ENCODE data around the gene AASDH. TPM values are rescaled to one million over a fixed set of nuclear protein-coding genes. Genes with fewer than 3 reads are reported as not detected.

AASDH gene
- total RNA-seq, 2 donors from 2014 or later = 16.2 to 24.0 TPM

DNA sequence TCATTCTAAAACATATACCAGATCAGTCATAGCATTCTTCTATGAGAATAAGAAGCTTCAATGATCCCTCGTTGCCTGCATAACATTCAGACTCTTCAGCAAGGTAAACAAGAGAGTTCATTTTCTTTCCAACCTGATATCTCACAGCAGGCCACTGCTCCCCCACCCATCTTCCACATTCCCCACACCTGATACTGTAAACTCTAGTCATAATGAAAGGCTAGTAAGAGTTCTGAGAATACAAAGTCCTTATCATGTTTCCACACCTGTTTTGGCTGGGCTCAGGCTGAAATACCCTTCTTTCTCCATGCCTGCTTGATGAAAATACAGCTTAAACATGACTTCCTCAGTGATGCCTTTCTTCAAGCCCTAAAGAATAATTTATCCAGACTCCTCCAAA lies 2.3 kb upstream of the AASDH start:
- H3K27me3 Mint-ChIP-seq (ENCODE audit: insufficient read depth) = no peaks in the 10 kb centered on the region
- peak overlapping the region; percentile 52 for H3K27ac Mint-ChIP-seq
- Histone ChIP-seq H3K27me3 (ENCODE audit: control insufficient read depth, insufficient read depth, low read length, poor library complexity, severe bottlenecking) (no peaks in the 10 kb centered on the region), H3K36me3 (ENCODE audit: control insufficient read depth, insufficient read depth, low read length) (peaks cover 14% of the 10 kb centered on the region), H3K4me3 (ENCODE audit: low read length) (peak overlapping the region; percentile 88), H3K4me1 (ENCODE audit: control insufficient read depth, insufficient read depth, low read length) (peaks cover 4% of the 10 kb centered on the region), H3K9me3 (ENCODE audit: control insufficient read depth, low read length) (no peaks in the 10 kb centered on the region), H3K9ac (ENCODE audit: extremely low read depth, low read length, poor library complexity, severe bottlenecking) (peak overlapping the region; percentile 53), H3K27ac (ENCODE audit: low read depth, low read length) (no peak overlapping the region)
- peaks cover 12% of the 10 kb centered on the region for H3K36me3 Mint-ChIP-seq (ENCODE audit: low read depth)
- peaks cover 32% of the 10 kb centered on the region for H3K4me1 Mint-ChIP-seq
- H3K9me3 Mint-ChIP-seq = no peaks in the 10 kb centered on the region
- DNase-seq = peak; percentile 55
- TF ChIP-seq, protein P1, sequence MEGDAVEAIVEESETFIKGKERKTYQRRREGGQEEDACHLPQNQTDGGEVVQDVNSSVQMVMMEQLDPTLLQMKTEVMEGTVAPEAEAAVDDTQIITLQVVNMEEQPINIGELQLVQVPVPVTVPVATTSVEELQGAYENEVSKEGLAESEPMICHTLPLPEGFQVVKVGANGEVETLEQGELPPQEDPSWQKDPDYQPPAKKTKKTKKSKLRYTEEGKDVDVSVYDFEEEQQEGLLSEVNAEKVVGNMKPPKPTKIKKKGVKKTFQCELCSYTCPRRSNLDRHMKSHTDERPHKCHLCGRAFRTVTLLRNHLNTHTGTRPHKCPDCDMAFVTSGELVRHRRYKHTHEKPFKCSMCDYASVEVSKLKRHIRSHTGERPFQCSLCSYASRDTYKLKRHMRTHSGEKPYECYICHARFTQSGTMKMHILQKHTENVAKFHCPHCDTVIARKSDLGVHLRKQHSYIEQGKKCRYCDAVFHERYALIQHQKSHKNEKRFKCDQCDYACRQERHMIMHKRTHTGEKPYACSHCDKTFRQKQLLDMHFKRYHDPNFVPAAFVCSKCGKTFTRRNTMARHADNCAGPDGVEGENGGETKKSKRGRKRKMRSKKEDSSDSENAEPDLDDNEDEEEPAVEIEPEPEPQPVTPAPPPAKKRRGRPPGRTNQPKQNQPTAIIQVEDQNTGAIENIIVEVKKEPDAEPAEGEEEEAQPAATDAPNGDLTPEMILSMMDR (conservative IDR thresholded peaks at IDR 0.05) = no peak
- WGBS, 2 experiments (ENCODE audit: insufficient coverage in 1 of 2, insufficient read length in 1 of 2) = 23% methylated on average over 1 of the region's 1 CpG; no CpG with 5 or more reads in 1 of the 2 experiments
- peak overlapping the region; percentile 83 for H3K4me3 Mint-ChIP-seq

DNA sequence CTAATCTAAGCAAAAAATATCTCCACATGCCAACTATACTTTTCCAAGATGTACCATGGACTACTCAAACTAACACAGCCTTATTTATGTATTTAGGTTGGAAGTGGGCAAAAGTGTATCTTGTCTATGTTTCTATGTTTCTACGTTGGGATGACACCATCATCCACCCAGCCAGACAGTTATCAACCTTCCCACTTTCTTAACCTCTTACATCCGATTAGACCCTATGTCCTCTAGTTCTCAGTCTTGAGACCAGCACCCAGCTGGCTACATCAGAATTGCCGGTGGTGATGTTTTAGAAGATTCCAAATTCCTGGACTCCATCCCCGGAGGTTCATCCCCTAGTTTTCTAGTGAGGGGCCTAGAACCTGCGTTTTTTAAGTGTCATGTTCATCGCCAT lies 1.0 kb upstream of the AASDH start:
- no peaks in the 10 kb centered on the region for H3K9me3 Mint-ChIP-seq
- peaks cover 4% of the 10 kb centered on the region for H3K4me1 ChIP-seq (ENCODE audit: control insufficient read depth, insufficient read depth, low read length)
- peaks cover 9% of the 10 kb centered on the region for H3K36me3 ChIP-seq (ENCODE audit: control insufficient read depth, insufficient read depth, low read length)
- peak overlapping the region; percentile 83 for H3K4me3 Mint-ChIP-seq
- TF ChIP-seq, protein P1 (conservative IDR thresholded peaks at IDR 0.05) = no peak
- peaks cover 13% of the 10 kb centered on the region for H3K36me3 Mint-ChIP-seq (ENCODE audit: low read depth)
- H3K27ac ChIP-seq (ENCODE audit: low read depth, low read length) = no peak overlapping the region
- 49 to 51% methylated on average over 5 to 6 of the region's 6 CpGs for WGBS, 2 experiments (ENCODE audit: insufficient coverage in 1 of 2, insufficient read length in 1 of 2)
- peak overlapping the region; percentile 75 for H3K9ac ChIP-seq (ENCODE audit: extremely low read depth, low read length, poor library complexity, severe bottlenecking)
- H3K9me3 ChIP-seq (ENCODE audit: control insufficient read depth, low read length) = no peaks in the 10 kb centered on the region
- H3K4me1 Mint-ChIP-seq = peaks cover 32% of the 10 kb centered on the region
- H3K27me3 ChIP-seq (ENCODE audit: control insufficient read depth, insufficient read depth, low read length, poor library complexity, severe bottlenecking) = no peaks in the 10 kb centered on the region
- no peak for DNase-seq
- peak overlapping the region; percentile 98 for H3K27ac Mint-ChIP-seq
- H3K4me3 ChIP-seq (ENCODE audit: low read length) = peak overlapping the region; percentile 88
- H3K27me3 Mint-ChIP-seq (ENCODE audit: insufficient read depth) = no peaks in the 10 kb centered on the region

DNA sequence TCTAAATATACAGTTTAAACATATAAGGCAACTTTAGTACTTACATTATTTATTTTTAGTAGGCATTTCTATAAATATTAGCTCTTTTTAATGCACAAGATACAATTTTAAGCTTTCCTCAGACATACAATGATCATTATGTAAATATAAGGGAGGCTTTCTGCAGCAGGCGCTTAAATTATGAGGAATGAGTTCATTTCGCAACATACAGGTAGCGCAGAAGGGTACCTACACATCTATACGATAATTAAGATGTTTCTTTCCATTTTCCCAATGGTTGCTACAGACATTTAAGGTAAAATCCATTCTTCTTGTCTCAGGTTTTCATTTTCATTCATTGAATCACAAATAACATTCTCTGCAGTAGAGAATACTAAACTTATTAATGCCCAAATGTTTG lies 1.2 kb downstream of the AASDH start:
- Mint-ChIP-seq H3K4me1 (peaks cover 30% of the 10 kb centered on the region), H3K9me3 (no peaks in the 10 kb centered on the region), H3K27me3 (ENCODE audit: insufficient read depth) (no peaks in the 10 kb centered on the region), H3K4me3 (peak overlapping the region; percentile 83), H3K27ac (no peak overlapping the region), H3K36me3 (ENCODE audit: low read depth) (peaks cover 7% of the 10 kb centered on the region)
- Histone ChIP-seq H3K27me3 (ENCODE audit: control insufficient read depth, insufficient read depth, low read length, poor library complexity, severe bottlenecking) (no peaks in the 10 kb centered on the region), H3K36me3 (ENCODE audit: control insufficient read depth, insufficient read depth, low read length) (no peaks in the 10 kb centered on the region), H3K4me3 (ENCODE audit: low read length) (peak overlapping the region; percentile 88), H3K9ac (ENCODE audit: extremely low read depth, low read length, poor library complexity, severe bottlenecking) (no peak overlapping the region), H3K27ac (ENCODE audit: low read depth, low read length) (no peak overlapping the region), H3K9me3 (ENCODE audit: control insufficient read depth, low read length) (no peaks in the 10 kb centered on the region), H3K4me1 (ENCODE audit: control insufficient read depth, insufficient read depth, low read length) (peaks cover 4% of the 10 kb centered on the region)
- TF ChIP-seq, protein P1 (conservative IDR thresholded peaks at IDR 0.05) = no peak
- 96% methylated on average over 3 to 4 of the region's 4 CpGs for WGBS, 2 experiments (ENCODE audit: insufficient coverage in 1 of 2, insufficient read length in 1 of 2)
- no peak for DNase-seq

Data from endodermal cell (in vitro differentiated cells).